Measurements from ENCODE around the gene MAP1LC3C. TPM values are rescaled to one million over a fixed set of nuclear protein-coding genes. Genes with fewer than 3 reads are reported as not detected.
"Not testable (repeated sequence)": the region's sequence is repeated elsewhere in the genome, so short reads cannot be mapped to it uniquely, and the experiment has no call there.

Gene MAP1LC3C
- total RNA-seq, 1 donor from 2014 or later: 1.1 TPM

DNA sequence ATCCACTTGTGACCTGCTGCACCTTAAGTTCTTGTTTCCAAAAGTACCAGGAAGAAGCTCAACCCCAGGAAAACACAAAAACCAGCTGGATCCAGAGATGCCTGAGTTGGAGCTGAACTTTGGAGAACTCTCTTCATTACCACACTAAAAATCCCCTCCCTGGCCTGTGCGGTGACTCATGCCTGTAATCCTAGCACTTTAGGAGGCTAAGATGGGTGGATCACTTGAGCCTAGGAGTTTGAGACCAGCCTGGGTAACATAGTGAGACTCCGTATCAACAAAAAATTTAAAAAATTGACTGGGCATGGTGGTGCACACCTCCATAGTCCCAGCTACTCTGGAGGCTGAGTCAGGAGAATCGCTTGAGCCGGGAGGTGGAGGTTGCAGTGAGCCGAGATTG, 6.2 kb downstream of the MAP1LC3C start:
- no peak for DNase-seq

- DNase-seq: peak; percentile 67
Observed at GRCh38 chr1:241990040-241990439, 8.9 kb downstream of the MAP1LC3C start.

- DNase-seq: not testable (repeated sequence)
Observed at GRCh38 chr1:241988389-241988930, 10.4 kb downstream of the MAP1LC3C start.

DNA sequence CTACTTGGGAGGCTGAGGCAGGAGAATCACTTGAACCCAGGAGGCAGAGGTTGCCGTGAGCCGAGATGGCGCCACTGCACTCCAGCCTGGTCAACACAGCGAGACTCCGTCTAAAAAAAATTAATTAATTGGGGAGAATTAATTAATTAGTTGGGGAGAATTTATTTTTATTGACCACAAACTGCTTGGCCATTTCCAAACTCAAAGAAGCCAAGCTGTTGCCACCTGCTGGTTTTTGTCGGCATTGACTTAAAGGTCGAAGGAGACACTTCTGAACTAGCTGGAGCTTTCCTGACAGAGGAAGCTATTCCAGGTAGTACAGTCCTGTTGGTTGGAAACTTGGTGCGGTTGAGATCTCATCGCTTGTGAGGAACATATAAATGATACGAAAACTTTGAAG, 13.1 kb downstream of the MAP1LC3C start:
- DNase-seq: no peak

GRCh38 chr1:241979926-241980325, 19.0 kb downstream of the MAP1LC3C start:
- no peak for DNase-seq

- no peak for DNase-seq
Observed at GRCh38 chr1:241979071-241979470, 19.8 kb downstream of the MAP1LC3C start.

DNA sequence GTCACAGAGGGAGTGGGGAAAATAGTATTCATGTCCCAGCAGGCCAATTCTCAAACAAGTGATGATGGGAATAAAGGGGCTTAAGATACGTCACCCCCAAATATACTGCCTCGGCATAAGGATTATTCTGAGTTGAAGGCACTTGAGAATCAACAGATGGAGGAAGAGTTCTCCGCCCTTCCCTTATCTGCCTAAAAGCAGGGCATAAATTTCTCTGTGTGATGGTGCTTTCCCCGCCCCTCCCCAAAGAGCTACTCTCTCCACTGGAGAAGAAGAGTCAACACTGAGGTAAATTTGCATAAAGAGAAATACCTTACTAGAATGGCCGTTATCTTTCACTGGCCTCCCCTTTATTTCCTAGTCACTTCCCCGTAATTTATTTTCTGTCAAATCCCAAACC, 22.7 kb downstream of the MAP1LC3C start:
- DNase-seq: no peak

DNA sequence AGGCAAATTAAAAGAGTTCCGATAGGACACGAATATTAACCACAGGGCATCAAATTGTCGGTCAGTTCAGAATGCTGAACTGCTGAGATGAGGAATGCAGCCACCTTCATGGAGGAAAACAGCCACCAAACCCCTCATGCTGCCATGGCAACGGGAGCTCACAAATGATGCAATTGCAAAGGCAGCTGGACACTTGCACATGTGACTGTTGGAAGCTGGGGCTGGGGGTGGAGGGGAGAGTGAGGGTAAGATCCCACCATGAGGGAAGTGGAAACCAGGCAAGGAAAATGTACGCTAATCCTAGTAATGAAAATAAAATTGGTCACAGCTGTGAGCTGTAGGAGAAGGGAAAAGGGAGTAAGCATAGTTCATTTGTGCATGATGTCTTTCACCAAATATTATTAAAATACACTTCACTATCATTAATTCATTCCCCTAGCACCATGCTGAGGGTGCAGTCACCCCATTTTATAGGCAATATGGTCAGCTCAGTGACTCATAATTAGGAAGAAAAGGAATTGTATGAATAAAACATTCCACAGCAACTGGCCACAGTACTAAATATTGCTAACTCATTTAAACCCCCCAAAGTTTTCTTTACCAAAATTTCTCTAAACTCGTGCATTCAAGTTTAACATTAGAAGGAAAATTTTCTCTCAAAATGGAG, 26.1 kb downstream of the MAP1LC3C start:
- no peak for DNase-seq

- no peak for DNase-seq
Observed at GRCh38 chr1:241968611-241969010, 30.3 kb downstream of the MAP1LC3C start.

DNA sequence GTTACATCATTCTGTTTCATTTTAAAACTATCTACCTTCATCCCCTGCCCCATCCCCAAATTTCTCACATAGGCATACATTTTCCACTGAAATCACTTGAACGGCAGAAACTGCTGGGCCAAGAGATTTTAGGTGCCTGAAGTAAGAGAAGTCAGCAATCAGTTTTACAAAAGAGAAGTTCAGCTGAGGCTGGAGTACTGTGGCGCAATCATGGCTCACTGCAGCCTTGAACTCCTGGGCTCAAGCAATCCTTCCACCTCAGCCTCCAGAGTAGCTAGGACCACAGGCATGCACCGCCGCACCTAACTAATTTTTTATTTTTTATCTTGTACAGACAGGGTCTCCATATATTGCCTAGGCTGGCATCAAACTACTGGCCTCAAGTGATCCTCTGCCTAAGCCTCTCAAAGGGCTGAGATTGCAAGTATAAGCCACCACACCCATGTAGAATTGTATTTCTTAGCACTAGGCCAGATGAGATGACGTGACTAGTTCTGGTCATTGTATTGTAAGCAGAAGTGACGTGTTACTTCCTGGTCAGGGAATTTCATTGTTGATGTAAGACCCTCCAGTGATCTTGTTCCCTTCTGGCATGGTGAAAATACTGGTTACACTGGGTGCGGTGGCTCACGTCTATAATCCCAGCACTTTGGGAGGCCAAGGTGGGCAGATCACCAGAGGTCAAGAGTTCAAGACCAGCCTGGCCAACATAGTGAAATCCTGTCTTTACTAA, 34.2 kb downstream of the MAP1LC3C start:
- DNase-seq: no peak

DNA sequence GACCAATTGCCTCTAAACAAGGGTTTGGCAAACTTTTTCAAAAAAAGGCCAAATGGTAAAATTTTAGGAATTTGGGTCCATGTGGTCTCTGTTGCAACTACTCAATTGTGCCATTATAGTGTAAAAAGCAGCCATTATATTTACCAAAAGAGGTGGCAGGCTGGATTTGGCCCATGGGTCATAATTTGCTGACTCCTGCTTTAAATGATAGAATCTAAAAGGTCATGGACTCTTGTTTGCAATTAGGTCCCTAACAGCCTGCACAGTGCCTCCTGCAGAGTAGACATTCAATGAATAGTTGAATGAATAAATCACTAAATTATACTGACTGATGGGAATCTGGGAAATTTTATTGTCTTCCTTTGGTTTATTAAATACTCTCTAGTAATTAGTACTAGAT, 35.2 kb downstream of the MAP1LC3C start:
- DNase-seq: no peak

DNA sequence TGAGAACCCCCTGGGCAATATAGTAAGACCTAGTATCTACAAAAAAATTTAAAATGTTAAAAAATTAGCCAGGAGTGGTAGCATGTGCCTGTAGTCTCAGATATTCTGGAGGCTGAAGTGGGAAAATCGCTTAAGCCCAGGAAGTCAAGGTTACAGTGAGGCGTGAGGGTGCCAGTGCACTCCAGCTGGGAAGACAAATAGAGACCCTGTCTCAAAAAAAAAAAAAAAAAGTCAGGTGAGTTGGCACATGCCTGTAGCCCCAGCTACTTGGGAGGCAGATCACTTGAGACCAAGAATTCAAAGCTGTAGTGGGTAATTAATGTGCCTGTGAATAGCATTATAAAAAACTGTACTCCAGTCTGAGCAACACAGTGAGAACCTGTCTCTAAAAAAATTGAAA, 36.7 kb downstream of the MAP1LC3C start:
- DNase-seq: no peak

GRCh38 chr1:241957692-241958494, 41.0 kb downstream of the MAP1LC3C start, which contains the start of gene BECN2:
Gene BECN2, plus strand, starts transcription at chr1:241957767. Its CDS starts 0 bp downstream, at chr1:241957767.
- DNase-seq: no peak

DNA sequence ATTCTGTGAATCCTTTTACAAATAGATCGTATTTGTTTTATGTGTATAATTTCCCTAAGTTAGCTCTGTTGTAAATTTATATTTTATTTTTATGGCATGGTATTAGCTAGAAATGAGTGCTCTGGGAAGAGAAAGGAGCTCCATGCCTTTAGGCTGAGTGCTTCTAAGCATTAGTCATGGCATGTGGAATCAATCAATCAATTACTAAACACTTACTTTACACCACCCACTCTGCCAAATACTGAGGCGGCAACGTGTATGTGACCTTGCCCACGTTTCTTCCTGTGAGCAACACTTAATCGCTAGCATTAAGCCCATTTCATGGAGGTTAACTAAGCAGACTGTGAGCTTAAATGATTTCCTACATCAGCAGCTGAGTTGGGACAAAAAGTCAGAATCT, 48.5 kb downstream of the MAP1LC3C start:
- DNase-seq: peak; percentile 14

DNA sequence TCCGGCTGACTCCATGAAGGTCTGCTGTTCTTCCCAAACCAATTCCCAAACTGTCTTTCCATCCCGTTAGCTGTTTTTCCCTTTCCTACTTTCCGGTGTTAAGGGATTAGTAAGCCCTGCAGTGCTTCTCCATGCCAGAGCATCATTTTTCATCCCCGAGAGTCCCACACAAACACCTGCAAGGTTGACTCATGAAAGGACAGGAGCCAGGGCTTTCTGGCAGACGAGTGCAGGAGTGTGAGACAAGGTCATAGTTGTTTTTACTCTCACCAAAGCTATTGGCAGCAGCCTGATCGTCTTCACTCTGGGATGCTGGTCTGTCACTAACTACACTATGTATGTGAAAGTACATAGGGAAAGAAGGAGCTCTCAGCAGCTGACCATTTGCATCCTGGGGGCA, 51.5 kb downstream of the MAP1LC3C start:
- no peak for DNase-seq

Other genes starting within 250 kb of the MAP1LC3C start
- gene EXO1, start 150.9 kb downstream of the MAP1LC3C start, total RNA-seq: 5.9 TPM
- gene BECN2, start 41.3 kb downstream of the MAP1LC3C start, total RNA-seq: not detected